ENCODE results near the gene IGFBP7.
A peak's percentile ranks its signal among the peaks of the same experiment; 100 is the strongest.

IGFBP7 gene

GRCh38 chr4:57037982-57038604, 72.1 kb downstream of the IGFBP7 start:
- no peaks in the 10 kb centered on the region for H3K27me3 ChIP-seq (ENCODE audit: insufficient read depth, low read length)
- H3K4me3 ChIP-seq (ENCODE audit: low read length), result peak overlapping the region; percentile 41
- H3K4me1 ChIP-seq (ENCODE audit: insufficient read depth, low read length), result no peaks in the 10 kb centered on the region
- WGBS, result 21% methylated on average over 14 of the region's 15 CpGs
- peak overlapping the region; percentile 42 for H3K9ac ChIP-seq (ENCODE audit: low read depth, low read length)
- H3K9me3 ChIP-seq (ENCODE audit: insufficient read depth, low read depth, low read length), result no peaks in the 10 kb centered on the region
- no peaks in the 10 kb centered on the region for H3K36me3 ChIP-seq (ENCODE audit: insufficient read depth, low read length)
- H3K27ac ChIP-seq (ENCODE audit: low read depth, low read length), result no peak overlapping the region

GRCh38 chr4:57034520-57034919, 75.7 kb downstream of the IGFBP7 start:
- 89% methylated on average over 2 of the region's 3 CpGs for WGBS
- Histone ChIP-seq H3K4me3 (ENCODE audit: low read length) (no peak overlapping the region), H3K27ac (ENCODE audit: low read depth, low read length) (no peak overlapping the region), H3K27me3 (ENCODE audit: insufficient read depth, low read length) (no peaks in the 10 kb centered on the region), H3K9me3 (ENCODE audit: insufficient read depth, low read depth, low read length) (no peaks in the 10 kb centered on the region), H3K36me3 (ENCODE audit: insufficient read depth, low read length) (peaks cover 30% of the 10 kb centered on the region), H3K9ac (ENCODE audit: low read depth, low read length) (no peak overlapping the region), H3K4me1 (ENCODE audit: insufficient read depth, low read length) (no peaks in the 10 kb centered on the region)

- H3K27ac ChIP-seq (ENCODE audit: low read depth, low read length), result no peak overlapping the region
Observed at GRCh38 chr4:57023104-57023503, 87.1 kb downstream of the IGFBP7 start.

GRCh38 chr4:57020467-57021101, 89.6 kb downstream of the IGFBP7 start:
- H3K4me3 ChIP-seq (ENCODE audit: low read length), result no peak overlapping the region
- 95% methylated on average over 5 of the region's 5 CpGs for WGBS
- H3K9ac ChIP-seq (ENCODE audit: low read depth, low read length), result no peak overlapping the region
- H3K27ac ChIP-seq (ENCODE audit: low read depth, low read length), result no peak overlapping the region
- no peaks in the 10 kb centered on the region for H3K9me3 ChIP-seq (ENCODE audit: insufficient read depth, low read depth, low read length)
- H3K27me3 ChIP-seq (ENCODE audit: insufficient read depth, low read length), result no peaks in the 10 kb centered on the region
- no peaks in the 10 kb centered on the region for H3K4me1 ChIP-seq (ENCODE audit: insufficient read depth, low read length)
- H3K36me3 ChIP-seq (ENCODE audit: insufficient read depth, low read length), result peaks cover 98% of the 10 kb centered on the region

More at GRCh38 chr4:57023104-57023503, 87.1 kb downstream of the IGFBP7 start:
- WGBS, result 93% methylated on average over 4 of the region's 4 CpGs
- Histone ChIP-seq H3K4me1 (ENCODE audit: insufficient read depth, low read length) (no peaks in the 10 kb centered on the region), H3K4me3 (ENCODE audit: low read length) (no peak overlapping the region), H3K27me3 (ENCODE audit: insufficient read depth, low read length) (no peaks in the 10 kb centered on the region), H3K9ac (ENCODE audit: low read depth, low read length) (no peak overlapping the region), H3K36me3 (ENCODE audit: insufficient read depth, low read length) (peaks cover 99% of the 10 kb centered on the region), H3K9me3 (ENCODE audit: insufficient read depth, low read depth, low read length) (no peaks in the 10 kb centered on the region)

- Histone ChIP-seq H3K9ac (ENCODE audit: low read depth, low read length) (no peak overlapping the region), H3K27ac (ENCODE audit: low read depth, low read length) (no peak overlapping the region), H3K4me1 (ENCODE audit: insufficient read depth, low read length) (no peaks in the 10 kb centered on the region), H3K9me3 (ENCODE audit: insufficient read depth, low read depth, low read length) (no peaks in the 10 kb centered on the region), H3K36me3 (ENCODE audit: insufficient read depth, low read length) (peaks cover 96% of the 10 kb centered on the region), H3K27me3 (ENCODE audit: insufficient read depth, low read length) (no peaks in the 10 kb centered on the region), H3K4me3 (ENCODE audit: low read length) (no peak overlapping the region)
Observed at GRCh38 chr4:57018980-57019379, 91.2 kb downstream of the IGFBP7 start.

GRCh38 chr4:57013543-57014120, 96.6 kb downstream of the IGFBP7 start:
- Histone ChIP-seq H3K9me3 (ENCODE audit: insufficient read depth, low read depth, low read length) (no peaks in the 10 kb centered on the region), H3K4me1 (ENCODE audit: insufficient read depth, low read length) (no peaks in the 10 kb centered on the region), H3K27ac (ENCODE audit: low read depth, low read length) (no peak overlapping the region), H3K4me3 (ENCODE audit: low read length) (no peak overlapping the region), H3K27me3 (ENCODE audit: insufficient read depth, low read length) (no peaks in the 10 kb centered on the region), H3K36me3 (ENCODE audit: insufficient read depth, low read length) (peaks cover 94% of the 10 kb centered on the region), H3K9ac (ENCODE audit: low read depth, low read length) (no peak overlapping the region)
- WGBS, result 95% methylated on average over 3 of the region's 4 CpGs

- H3K9me3 ChIP-seq (ENCODE audit: insufficient read depth, low read depth, low read length), result no peaks in the 10 kb centered on the region
- no peak overlapping the region for H3K4me3 ChIP-seq (ENCODE audit: low read length)
- H3K27me3 ChIP-seq (ENCODE audit: insufficient read depth, low read length), result no peaks in the 10 kb centered on the region
- H3K36me3 ChIP-seq (ENCODE audit: insufficient read depth, low read length), result peaks cover 90% of the 10 kb centered on the region
- WGBS, result 100% methylated on average over 1 of the region's 1 CpG
- H3K4me1 ChIP-seq (ENCODE audit: insufficient read depth, low read length), result no peaks in the 10 kb centered on the region
- no peak overlapping the region for H3K27ac ChIP-seq (ENCODE audit: low read depth, low read length)
- no peak overlapping the region for H3K9ac ChIP-seq (ENCODE audit: low read depth, low read length)
Observed at GRCh38 chr4:56999751-57000150, 110.4 kb downstream of the IGFBP7 start.

- no peaks in the 10 kb centered on the region for H3K9me3 ChIP-seq (ENCODE audit: insufficient read depth, low read depth, low read length)
- H3K27ac ChIP-seq (ENCODE audit: low read depth, low read length), result no peak overlapping the region
- no peak overlapping the region for H3K9ac ChIP-seq (ENCODE audit: low read depth, low read length)
- WGBS, result 96% methylated on average over 7 of the region's 7 CpGs
- H3K27me3 ChIP-seq (ENCODE audit: insufficient read depth, low read length), result no peaks in the 10 kb centered on the region
- no peaks in the 10 kb centered on the region for H3K4me1 ChIP-seq (ENCODE audit: insufficient read depth, low read length)
- H3K4me3 ChIP-seq (ENCODE audit: low read length), result no peak overlapping the region
- peaks cover 90% of the 10 kb centered on the region for H3K36me3 ChIP-seq (ENCODE audit: insufficient read depth, low read length)
Observed at GRCh38 chr4:56995525-56995924, 114.7 kb downstream of the IGFBP7 start.

GRCh38 chr4:56990109-56990905, 119.9 kb downstream of the IGFBP7 start:
- H3K36me3 ChIP-seq (ENCODE audit: insufficient read depth, low read length), result peaks cover 94% of the 10 kb centered on the region
- WGBS, result 94% methylated on average over 5 of the region's 6 CpGs

GRCh38 chr4:56986952-56987351, 123.2 kb downstream of the IGFBP7 start:
- Histone ChIP-seq H3K4me3 (ENCODE audit: low read length) (no peak overlapping the region), H3K9ac (ENCODE audit: low read depth, low read length) (no peak overlapping the region), H3K27ac (ENCODE audit: low read depth, low read length) (no peak overlapping the region), H3K27me3 (ENCODE audit: insufficient read depth, low read length) (no peaks in the 10 kb centered on the region), H3K4me1 (ENCODE audit: insufficient read depth, low read length) (no peaks in the 10 kb centered on the region), H3K9me3 (ENCODE audit: insufficient read depth, low read depth, low read length) (no peaks in the 10 kb centered on the region), H3K36me3 (ENCODE audit: insufficient read depth, low read length) (peaks cover 65% of the 10 kb centered on the region)
- WGBS, result 95% methylated on average over 2 of the region's 3 CpGs

More at GRCh38 chr4:56990109-56990905, 119.9 kb downstream of the IGFBP7 start:
- Histone ChIP-seq H3K9me3 (ENCODE audit: insufficient read depth, low read depth, low read length) (no peaks in the 10 kb centered on the region), H3K4me3 (ENCODE audit: low read length) (no peak overlapping the region), H3K4me1 (ENCODE audit: insufficient read depth, low read length) (no peaks in the 10 kb centered on the region), H3K9ac (ENCODE audit: low read depth, low read length) (no peak overlapping the region), H3K27ac (ENCODE audit: low read depth, low read length) (no peak overlapping the region), H3K27me3 (ENCODE audit: insufficient read depth, low read length) (no peaks in the 10 kb centered on the region)

GRCh38 chr4:56986192-56986591, 124.0 kb downstream of the IGFBP7 start:
- WGBS, result 95% methylated on average over 1 of the region's 1 CpG
- no peaks in the 10 kb centered on the region for H3K27me3 ChIP-seq (ENCODE audit: insufficient read depth, low read length)
- peaks cover 57% of the 10 kb centered on the region for H3K36me3 ChIP-seq (ENCODE audit: insufficient read depth, low read length)
- no peak overlapping the region for H3K27ac ChIP-seq (ENCODE audit: low read depth, low read length)
- no peak overlapping the region for H3K4me3 ChIP-seq (ENCODE audit: low read length)
- no peak overlapping the region for H3K9ac ChIP-seq (ENCODE audit: low read depth, low read length)
- H3K9me3 ChIP-seq (ENCODE audit: insufficient read depth, low read depth, low read length), result no peaks in the 10 kb centered on the region
- H3K4me1 ChIP-seq (ENCODE audit: insufficient read depth, low read length), result no peaks in the 10 kb centered on the region
